Stimulated activated CD4-positive, alpha-beta T cell treated with anti-CD3 and anti-CD28 coated beads, TNF-alpha, amount 100 ng/mL, for 1 hour (primary cell): Measurements from ENCODE around the gene CARD8.
"Not testable (repeated sequence)": the region's sequence is repeated elsewhere in the genome, so short reads cannot be mapped to it uniquely, and the experiment has no call there.

Experiments used
- DNase-seq, 3 donors: peaks; one replicate each; pipeline ENCODE4 v3.0.0-alpha.2; 2020; ENCODE audit warnings: low read depth in 3 of 3, low spot score in 1 of 3

The CARD8 gene

DNA sequence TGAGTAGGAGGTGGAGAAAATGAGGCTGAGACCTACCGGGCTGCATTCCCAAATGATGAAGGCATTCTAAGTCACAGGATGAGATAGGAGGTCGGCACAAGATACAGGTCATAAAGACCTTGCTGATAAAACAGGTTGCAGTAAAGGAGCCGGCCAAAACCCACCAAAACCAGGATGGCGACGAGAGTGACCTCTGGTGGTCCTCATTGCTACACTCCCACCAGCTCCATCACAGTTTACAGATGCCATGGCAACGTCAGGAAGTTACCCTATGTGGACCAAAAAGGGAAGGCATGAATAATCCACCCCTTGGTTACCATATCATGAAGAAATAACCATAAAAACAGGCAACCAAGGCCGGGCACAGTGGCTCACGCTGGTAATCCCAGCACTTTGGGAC is 9.6 kb upstream of the CARD8 start:
- not testable (repeated sequence) for DNase-seq

DNA sequence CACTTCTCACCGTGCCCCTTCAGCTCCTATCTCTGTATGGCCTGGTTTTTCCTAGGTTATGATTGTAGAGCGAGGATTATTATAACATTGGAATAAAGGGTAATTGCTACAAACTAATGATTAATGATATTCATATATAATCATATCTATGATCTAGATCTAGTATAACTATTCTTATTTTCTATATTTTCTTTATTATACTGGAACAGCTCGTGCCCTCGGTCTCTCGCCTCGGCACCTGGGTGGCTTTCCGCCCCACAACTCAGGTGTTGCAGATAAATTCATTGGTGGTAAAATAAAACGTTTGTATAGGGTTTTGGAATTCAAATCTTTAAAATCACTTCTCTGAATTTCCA is 4.6 kb upstream of the CARD8 start:
- not testable (repeated sequence) for DNase-seq

DNA sequence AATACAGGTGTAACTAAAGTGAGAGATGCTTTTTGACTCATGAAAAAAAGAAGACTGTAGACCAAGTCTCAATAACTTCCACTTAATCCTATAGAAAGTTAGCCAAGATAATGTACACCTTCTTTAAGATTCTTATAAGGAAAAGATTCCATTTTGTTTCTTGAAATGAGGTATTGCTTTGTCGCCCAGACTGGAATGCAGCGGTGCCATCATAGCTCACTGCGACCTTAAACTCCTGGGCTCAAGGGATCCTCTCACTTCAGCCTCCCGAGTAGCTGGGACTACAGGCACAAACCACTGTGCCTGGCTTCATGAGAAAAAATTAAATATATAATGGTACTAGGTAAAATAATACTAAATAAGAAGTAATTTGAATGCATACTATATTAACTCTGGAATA is 3.3 kb upstream of the CARD8 start:
- DNase-seq, result not testable (repeated sequence)

DNA sequence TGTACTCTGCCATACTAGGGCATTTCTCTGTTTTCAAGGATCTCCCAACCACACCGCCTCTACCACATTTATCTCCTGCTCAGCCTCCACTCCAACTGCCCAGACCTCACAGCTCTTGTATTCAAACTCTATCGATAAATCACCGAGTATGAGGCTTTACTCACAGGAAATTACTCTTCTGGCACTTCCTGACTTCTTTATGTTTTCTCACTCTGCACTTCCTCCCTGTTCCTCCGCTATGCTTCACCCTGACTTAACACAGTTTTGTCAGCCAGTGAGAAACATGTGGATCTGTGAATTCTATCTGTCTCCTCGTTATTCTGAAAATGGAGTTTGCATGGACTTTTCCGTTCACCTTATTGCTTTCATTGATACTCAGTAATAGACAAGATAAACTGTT is 2.6 kb upstream of the CARD8 start:
- DNase-seq, result no peak

DNA sequence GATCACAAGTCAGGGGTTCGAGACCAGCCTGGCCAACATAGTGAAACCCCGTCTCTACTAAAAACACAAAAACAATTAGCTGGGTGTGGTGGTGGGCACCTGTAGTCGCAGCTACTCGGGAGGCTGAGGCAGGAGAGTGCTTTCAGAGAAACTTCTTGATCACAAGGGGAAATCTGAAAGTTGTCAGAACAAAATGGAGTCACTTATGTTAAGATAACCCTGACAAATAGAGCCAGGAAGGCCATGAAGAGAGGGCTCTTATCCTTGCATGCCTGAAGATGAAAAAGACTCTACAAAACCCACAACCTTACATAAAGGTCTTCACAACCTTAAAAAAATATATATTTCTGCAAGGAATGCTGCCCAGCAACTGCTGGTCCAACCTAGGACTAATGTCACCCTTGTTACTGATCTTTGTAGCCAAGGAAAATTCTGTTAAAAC is 1.2 kb downstream of the CARD8 start:
- no peak for DNase-seq

DNA sequence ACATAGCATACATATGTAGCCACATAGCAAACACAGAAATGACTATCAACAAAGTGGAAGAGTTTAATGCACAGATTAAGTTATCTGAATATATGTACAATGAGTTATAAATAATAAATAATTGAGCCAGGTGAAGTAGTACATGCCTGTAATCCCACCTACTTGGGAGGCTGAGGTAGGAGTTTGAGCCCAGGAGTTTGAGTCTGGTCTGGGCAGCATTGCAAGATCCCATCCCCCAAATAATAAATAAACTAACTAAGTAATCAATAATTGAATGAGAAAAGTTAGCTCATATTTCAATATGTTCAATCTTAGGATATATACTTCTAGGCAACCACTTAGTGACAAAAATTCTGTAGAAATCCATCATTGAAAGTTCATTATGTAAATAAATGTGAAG is 1.7 kb downstream of the CARD8 start:
- no peak for DNase-seq

DNA sequence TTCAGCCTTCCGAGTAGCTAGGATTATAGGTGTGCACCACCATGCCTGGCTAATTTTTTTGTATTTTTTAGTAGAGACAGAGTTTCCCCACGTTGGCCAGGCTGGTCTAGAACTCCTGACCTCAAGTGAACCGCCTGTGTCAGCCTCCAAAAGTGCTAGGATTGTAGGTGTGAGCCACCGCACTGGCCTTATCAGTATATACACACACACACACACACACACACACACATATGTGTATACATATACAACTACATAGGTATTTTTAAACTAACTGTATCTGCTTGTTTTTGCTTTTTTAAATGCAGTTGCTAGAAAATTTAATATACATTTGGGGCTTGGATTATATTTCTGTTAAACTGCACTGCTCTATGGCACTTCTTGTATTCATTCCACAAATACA is 3.1 kb downstream of the CARD8 start:
- DNase-seq, result no peak

DNA sequence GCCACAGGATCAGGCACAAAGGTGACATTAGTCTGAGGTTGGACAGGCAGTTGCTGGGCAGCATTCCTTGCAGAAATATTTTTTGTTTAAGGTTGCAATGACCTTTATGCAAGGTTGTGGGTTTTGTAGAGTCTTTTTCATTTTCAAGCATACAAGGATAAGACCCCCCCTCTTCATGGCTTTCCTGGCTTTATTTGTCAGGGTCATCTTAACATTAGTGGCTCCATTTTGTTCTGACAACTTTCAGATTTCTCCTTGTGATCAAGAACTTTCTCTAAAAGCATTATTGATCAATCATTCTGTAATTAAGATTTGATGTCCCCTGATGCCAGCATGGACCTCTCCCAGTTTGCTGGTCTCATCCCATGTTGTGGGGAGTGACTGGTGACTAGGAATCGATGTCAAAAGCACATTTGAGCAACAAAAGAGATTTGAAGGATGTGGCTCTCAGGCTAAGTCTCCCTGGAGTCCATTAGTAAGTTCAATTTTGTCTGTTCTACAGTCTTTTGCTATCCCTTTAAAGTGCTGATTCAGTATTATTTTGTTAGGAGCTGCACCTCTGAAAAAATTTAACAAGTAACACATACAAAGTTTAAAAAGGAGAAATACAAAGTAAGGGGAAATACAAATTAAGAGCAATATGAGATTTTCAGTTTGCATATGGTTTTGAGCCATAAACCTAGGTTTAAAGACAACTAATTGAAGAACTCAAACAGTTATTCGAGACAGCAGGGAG is 5.3 kb downstream of the CARD8 start:
- no peak for DNase-seq

DNA sequence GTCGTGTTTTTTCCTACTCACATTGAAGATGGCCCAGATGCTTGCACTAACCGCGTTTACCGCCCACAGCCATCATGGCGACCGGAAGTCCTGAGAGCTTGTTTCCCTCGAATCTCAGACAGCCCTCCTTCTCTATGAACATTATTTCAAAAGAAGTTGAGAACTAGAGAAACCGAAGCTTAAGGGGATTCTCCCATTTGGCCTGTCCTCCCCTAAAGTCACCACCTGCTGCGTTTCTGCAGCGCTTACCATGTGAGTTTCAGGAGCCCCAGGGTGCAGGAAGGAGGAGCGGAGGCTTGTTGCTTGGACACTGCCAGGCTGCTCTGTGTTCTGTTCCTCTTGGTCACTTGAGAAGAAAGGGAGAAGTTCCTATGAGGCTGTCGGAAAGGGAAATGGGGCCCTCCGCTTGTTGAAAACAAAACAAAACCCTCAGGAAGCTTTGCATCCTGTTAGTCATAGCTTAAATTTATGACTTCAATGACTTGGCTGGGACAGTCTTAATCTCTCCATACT is 6.2 kb downstream of the CARD8 start:
- DNase-seq, result peak; percentile 26 to 50 (median 38)

DNA sequence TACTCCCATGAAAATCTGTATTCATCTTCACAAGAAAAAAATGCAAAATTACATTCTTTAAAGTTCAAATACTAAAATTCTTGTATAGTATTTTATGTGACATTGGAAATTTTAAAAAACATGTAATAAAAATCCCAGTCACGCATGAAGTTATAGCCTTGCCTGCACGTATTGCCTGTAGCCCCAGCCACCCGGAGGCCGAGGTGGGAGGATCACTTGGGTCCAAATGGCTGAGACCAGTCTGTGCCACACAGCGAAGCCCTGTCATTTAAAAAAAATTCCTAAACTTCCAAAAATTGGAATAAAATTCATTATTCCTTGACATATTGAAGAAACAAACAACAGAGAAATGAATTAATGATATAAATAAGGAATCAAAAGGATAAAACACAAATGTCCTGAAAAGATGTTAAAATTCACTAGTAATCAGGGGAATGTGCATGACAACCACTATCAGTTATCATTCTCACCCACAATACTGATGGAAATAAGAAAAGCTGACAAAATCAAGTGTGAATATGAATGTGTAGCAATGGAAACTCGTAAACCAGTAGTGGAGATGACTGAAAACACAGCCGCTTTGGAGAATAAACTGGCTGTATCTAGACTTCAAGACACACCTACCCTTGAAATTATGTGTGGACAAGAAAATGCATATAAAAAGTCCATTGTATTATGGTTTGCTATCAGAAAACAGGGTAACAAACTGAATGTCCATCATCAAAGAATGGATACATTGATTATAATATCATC is 7.5 kb downstream of the CARD8 start:
- DNase-seq, result no peak

DNA sequence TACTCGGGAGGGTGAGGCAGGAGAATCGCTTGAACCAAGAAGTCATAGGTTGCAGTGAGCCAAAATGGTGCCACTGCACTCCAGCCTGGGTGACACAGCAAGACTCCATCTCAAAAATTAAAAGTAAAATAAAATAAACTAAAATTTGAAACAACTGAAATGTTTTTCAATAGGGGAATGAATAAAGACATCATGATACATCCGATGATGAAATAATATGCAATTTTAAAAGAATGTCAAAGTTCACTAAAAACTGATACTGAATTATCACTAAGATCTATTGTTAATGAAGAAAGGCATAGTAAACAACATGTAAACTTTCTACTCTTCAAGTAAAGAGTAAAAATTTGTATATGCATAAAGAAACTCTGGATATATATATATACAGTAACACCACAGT is 8.5 kb downstream of the CARD8 start:
- no peak for DNase-seq

DNA sequence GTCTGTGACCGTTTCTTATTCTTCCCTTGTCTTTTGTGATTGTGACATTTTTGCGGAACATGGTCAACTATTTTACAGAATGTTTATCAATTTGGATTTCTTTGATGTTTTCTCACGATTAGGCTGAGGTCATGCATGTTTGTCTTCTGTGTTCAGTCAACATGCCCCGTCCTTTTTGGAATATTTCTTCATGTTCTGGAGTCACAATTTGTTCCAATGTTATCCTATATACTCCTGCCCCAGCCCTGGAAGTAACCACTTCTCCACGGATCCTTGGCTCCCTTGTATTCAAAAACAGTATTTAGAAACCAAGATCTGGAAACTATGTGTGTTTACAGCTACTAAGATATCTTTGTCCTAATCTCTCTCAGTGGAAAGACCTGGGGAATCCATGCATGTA is 9.6 kb downstream of the CARD8 start:
- DNase-seq, result no peak

DNA sequence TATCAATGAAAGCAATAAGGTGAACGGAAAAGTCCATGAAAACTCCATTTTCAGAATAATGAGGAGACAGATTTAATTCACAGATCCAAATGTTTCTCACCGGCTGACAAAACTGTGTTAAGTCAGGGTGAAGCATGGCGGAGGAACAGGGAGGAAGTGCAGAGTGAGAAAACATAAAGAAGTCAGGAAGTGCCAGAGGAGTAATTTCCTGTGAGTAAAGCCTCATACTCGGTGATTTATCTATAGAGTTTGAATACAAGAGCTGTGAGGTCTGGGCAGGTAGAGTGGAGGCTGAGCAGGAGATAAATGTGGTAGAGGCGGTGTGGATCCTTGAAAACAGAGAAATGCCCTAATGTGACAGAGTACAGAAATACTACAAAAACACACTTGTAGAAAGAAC is 11.4 kb downstream of the CARD8 start:
- peak in 1 of 3 donors; percentile 6 for DNase-seq

DNA sequence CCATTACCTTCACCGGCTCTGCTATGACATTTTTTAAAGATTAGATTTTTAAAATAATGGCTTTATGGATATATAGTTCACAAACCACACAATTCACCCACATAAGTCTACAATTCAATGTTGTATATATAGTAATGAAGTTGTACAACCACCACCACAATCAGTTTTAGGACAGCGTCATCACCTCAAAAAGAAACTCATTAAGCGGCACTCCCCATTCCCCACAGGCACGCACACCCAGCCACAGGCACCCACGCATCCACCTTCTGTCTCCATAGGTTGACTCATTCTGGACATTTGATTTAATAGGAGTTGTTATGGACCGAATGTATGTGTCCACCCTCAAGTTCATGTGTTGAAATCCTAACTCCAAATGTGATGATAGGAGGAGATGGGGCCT is 13.9 kb downstream of the CARD8 start:
- not testable (repeated sequence) for DNase-seq

DNA sequence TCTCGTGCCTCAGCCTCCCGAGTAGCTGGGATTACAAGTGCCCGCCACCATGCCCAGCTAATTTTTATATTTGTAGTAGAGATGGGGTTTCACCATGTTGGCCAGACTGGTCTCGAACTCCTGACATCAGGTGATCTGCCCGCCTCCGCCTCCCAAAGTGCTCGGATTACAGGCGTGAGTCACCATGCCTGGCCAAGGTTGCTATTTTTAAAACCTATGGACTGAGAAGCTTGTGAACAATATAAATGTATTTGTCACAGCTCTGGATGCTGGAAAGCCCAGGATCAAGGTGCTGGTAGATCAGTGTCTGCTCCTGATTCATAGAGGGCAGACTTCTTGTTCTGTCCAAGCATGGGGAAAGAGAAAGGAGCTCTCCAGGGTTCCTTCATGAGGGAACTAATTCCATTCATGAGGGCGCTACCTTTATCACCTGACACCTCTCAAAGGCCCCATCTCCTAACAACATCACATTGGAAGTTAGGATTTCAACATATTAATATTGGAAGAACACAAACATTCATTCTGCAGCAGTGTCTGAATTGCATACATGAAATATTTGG is 16.1 kb downstream of the CARD8 start:
- no peak for DNase-seq

DNA sequence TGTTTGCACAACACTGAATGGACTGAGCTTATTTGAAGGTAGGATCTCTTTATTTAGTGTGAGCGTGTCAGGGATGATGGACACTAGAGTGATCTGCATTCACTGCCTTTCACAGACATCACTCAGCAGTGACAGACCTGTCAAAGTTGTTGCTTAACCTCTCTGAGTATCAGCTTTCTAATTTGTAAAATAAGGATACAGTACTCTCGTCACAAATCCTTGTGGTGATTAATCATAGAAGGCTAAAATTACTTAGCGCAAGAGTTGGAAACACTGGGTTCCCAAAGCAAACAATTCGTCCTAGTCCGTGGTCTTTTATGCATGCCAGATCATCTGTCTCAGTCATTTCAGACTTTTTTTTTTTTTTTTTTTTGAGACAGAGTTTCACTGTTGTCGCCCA is 16.6 kb downstream of the CARD8 start:
- no peak for DNase-seq

DNA sequence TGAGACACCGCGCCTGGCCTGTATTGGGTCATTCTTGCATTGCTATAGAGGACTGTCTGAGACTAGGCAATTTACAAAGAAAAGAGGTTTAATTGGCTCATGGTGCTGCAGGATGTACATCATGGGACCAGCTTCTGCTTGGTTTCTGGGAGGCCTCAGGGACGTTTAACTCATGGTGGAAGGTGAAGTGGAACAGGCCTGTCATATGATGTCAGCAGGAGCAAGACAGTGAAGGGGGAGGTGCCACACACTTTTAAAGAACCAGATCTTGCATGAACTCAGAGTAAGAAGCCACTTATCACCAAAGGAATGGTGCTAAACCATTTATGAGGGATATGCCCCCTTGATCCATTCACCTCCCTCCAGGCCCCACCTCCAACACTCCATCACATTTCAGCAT is 18.7 kb downstream of the CARD8 start:
- no peak for DNase-seq

DNA sequence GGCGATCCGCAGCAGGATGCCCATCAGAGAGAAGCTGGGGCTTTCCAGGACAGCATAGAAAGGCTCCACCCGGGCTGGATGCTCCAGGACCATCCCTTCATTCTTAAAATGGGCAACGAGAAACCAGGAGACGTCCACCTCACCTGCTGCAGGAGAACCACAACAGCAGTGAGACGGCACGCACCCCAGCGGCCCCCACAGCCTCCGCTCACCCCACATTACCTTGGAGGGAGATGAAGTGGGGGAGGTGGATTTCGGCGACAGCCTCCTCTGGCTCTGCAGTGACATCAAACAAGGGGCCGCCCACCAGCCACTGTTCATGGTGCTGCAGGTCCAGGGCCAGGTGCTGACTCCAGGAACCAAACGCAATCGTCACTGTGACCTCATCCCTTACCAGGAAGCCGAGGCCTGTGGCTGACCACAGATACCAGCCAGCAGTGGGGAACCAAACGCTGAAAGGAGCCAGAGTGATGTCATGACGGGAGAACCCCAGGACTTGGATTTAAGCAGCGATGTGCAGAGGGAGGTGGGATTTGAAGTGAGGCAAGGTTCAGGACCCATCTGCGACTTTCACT is 25.1 kb downstream of the CARD8 start:
- DNase-seq, result no peak

DNA sequence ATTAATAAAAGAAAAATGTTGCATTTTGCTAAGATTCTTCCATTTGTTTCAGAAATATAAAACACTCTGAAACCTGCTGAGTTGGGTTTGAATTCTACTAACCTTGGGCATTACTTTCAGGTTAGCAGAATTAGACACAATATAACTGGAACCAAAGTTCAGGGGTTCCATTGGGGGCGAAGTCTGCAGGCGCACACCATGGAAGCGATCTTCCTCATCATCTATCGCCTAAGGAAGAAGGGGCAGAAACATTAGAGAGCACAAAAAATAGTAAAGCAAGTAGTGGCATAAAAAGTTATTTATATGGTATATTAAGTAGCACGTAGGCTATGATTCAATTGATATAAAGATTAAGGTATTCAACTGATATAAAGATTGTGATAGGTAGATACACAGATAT is 34.1 kb downstream of the CARD8 start:
- no peak for DNase-seq

DNA sequence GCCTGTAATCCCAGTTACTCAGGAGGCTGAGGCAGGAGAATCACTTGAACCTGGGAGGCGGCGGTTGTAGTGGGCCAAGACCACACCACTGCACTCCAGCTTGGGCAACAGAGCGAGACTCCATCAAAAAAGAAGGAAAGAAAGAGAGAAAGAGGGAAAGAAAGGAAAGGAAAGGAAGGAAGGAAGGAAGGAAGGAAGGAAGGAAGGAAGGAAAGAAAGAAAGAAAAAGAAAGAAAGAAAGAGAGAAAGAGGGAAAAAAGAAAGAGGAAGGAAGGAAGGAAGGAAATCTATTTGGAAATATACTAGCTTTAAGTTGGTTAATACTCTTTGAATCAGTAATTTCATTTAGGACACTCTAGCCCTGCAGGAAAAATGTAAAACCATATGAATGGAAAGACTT is 34.9 kb downstream of the CARD8 start:
- DNase-seq, result not testable (repeated sequence)

DNA sequence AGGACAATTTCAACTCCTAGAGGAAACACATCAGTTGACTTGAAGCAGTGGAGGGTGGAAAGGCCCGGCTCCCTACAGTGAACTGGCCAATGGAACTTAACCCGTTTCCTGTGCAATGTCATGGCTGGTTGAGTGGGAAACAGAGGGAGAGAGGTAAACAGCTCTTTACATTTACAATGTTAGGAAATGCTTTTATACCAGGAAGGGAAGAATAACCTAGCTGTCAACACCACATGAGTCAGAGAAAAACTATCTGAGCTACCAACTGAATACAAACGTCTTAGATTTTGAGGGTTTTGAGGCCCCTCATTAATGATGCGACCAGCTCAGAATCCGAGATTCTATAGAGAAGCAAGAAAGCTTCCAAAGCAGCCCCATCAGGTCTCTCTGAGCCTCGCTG is 36.7 kb downstream of the CARD8 start:
- no peak for DNase-seq

DNA sequence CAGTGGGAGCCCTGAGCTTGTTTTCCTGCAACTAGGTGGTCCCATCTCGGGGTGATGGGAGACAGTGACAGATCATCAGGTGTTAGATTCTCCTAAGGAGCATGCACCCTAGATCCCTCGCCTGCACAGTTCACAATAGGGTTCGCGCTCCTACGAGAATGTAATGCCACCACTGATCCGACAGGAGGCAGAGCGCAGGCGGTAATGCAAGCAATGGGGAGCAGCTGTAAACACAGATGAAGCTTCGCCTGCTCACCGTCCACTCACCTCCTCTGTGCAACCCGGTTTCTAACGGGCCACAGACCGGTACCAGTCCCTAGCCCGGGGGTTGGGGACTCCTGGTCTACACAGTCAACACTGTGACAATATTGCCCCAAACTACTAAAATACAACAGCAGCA is 38.8 kb downstream of the CARD8 start:
- DNase-seq, result no peak
